DOHH2 (cell line): ENCODE measurements around the gene POC1B.

Source experiments
- H3F3A ChIP-seq: fragments of 200-600 bp; sonication (generic), shearing (Covaris generic); 2 replicates; pipeline ENCODE4 v1.6.0; 2016; ENCODE audit warnings: antibody characterized with exemption, mild to moderate bottlenecking; ENCODE audit not compliant: control insufficient read depth, insufficient read depth
- H3K27ac ChIP-seq: fragments of 200-600 bp; sonication (generic); 2 replicates; pipeline ENCODE4 v1.5.1; 2014; ENCODE audit warnings: low read depth, mild to moderate bottlenecking, low read length, moderate library complexity
- H3K27me3 ChIP-seq: fragments of 200-600 bp; sonication (generic); 2 replicates; pipeline ENCODE4 v1.6.1; 2014; ENCODE audit warnings: mild to moderate bottlenecking, low read length, mixed read lengths; ENCODE audit not compliant: control insufficient read depth
- H3K36me3 ChIP-seq: fragments of 200-600 bp; sonication (generic); 2 replicates; pipeline ENCODE4 v1.6.1; 2014; ENCODE audit warnings: mild to moderate bottlenecking, low read length, moderate library complexity, mixed read lengths; ENCODE audit not compliant: control insufficient read depth
- H3K4me1 ChIP-seq: fragments of 200-600 bp; sonication (generic); 2 replicates; pipeline ENCODE4 v1.6.1; 2014; ENCODE audit warnings: mild to moderate bottlenecking, low read length, mixed read lengths; ENCODE audit not compliant: control insufficient read depth
- H3K4me2 ChIP-seq: fragments of 200-600 bp; sonication (generic); 2 replicates; pipeline ENCODE4 v1.6.0; 2014; ENCODE audit warnings: mild to moderate bottlenecking, low read length, moderate library complexity
- H3K4me3 ChIP-seq: fragments of 200-600 bp; sonication (generic); 2 replicates; pipeline ENCODE4 v1.5.1; 2014; ENCODE audit warnings: mild to moderate bottlenecking, low read length, mixed read lengths
- H3K79me2 ChIP-seq: fragments of 200-600 bp; sonication (generic); 2 replicates; pipeline ENCODE4 v1.6.1; 2014; ENCODE audit warnings: mild to moderate bottlenecking, low read length, mixed read lengths; ENCODE audit not compliant: control insufficient read depth
- H3K9me2 ChIP-seq: fragments of 200-600 bp; sonication (generic); replicated peaks from 2 replicates; pipeline ENCODE4 v1.6.1; 2014; ENCODE audit warnings: mild to moderate bottlenecking, low read length, mixed read lengths; ENCODE audit not compliant: control insufficient read depth
- H3K9me3 ChIP-seq: fragments of 200-600 bp; sonication (generic); 2 replicates; pipeline ENCODE4 v1.6.1; 2014; ENCODE audit warnings: antibody characterized with exemption, low read length, mixed read lengths; ENCODE audit not compliant: control insufficient read depth, insufficient read depth
- H4K20me1 ChIP-seq: fragments of 200-600 bp; sonication (generic); 2 replicates; pipeline ENCODE4 v1.6.0; 2014; ENCODE audit warnings: low read depth, mild to moderate bottlenecking, antibody characterized with exemption, low read length, moderate library complexity; ENCODE audit not compliant: control insufficient read depth, insufficient read depth
- CTCF ChIP-seq: fragments of 200-600 bp; sonication (generic); IDR thresholded peaks from one replicate; pipeline ENCODE4 v1.5.1; 2014; ENCODE audit warnings: antibody characterized with exemption, mild to moderate bottlenecking, low read depth, low read length; ENCODE audit not compliant: poor library complexity, severe bottlenecking
- EZH2phosphoT487 ChIP-seq: fragments of 200-600 bp; sonication (generic); IDR thresholded peaks from 2 replicates; pipeline ENCODE4 v1.6.1; 2017; ENCODE audit warnings: borderline replicate concordance, mild to moderate bottlenecking, antibody characterized with exemption, low read length, moderate library complexity, mixed read lengths

Gene POC1B

GRCh38 chr12:89373763-89374572 is 151.9 kb downstream of the POC1B start:
- no peak overlapping the region for H3K27ac ChIP-seq
- no peak overlapping the region for H3K4me3 ChIP-seq
- H4K20me1 ChIP-seq: no peaks in the 10 kb centered on the region
- peaks cover 9% of the 10 kb centered on the region for H3K27me3 ChIP-seq
- no peak for TF ChIP-seq CTCF
- TF ChIP-seq EZH2phosphoT487: no peak
- no peaks in the 10 kb centered on the region for H3K4me1 ChIP-seq
- no peaks in the 10 kb centered on the region for H3F3A ChIP-seq
- H3K9me3 ChIP-seq: no peaks in the 10 kb centered on the region
- no peak overlapping the region for H3K4me2 ChIP-seq
- no peaks in the 10 kb centered on the region for H3K79me2 ChIP-seq
- no peaks in the 10 kb centered on the region for H3K9me2 ChIP-seq
- H3K36me3 ChIP-seq: no peaks in the 10 kb centered on the region

- TF ChIP-seq EZH2phosphoT487: no peak
- TF ChIP-seq CTCF: no peak
- Histone ChIP-seq H3K4me1 (no peaks in the 10 kb centered on the region), H3K27ac (no peak overlapping the region), H3K4me3 (no peak overlapping the region), H3F3A (no peaks in the 10 kb centered on the region), H3K9me3 (no peaks in the 10 kb centered on the region), H4K20me1 (no peaks in the 10 kb centered on the region), H3K36me3 (no peaks in the 10 kb centered on the region), H3K79me2 (no peaks in the 10 kb centered on the region), H3K27me3 (peaks cover 12% of the 10 kb centered on the region), H3K9me2 (no peaks in the 10 kb centered on the region), H3K4me2 (no peak overlapping the region)
Measured at GRCh38 chr12:89372584-89373370, 153.1 kb downstream of the POC1B start.

GRCh38 chr12:89370850-89371249 is 155.0 kb downstream of the POC1B start:
- H3K27me3 ChIP-seq: peaks cover 15% of the 10 kb centered on the region
- H4K20me1 ChIP-seq: no peaks in the 10 kb centered on the region
- H3K27ac ChIP-seq: no peak overlapping the region
- H3K4me2 ChIP-seq: no peak overlapping the region
- H3K9me3 ChIP-seq: no peaks in the 10 kb centered on the region
- H3K4me3 ChIP-seq: no peak overlapping the region
- no peaks in the 10 kb centered on the region for H3K36me3 ChIP-seq
- H3K79me2 ChIP-seq: no peaks in the 10 kb centered on the region
- H3K9me2 ChIP-seq: no peaks in the 10 kb centered on the region
- no peaks in the 10 kb centered on the region for H3K4me1 ChIP-seq
- no peak for TF ChIP-seq CTCF
- TF ChIP-seq EZH2phosphoT487: no peak
- H3F3A ChIP-seq: no peaks in the 10 kb centered on the region
